Common myeloid progenitor, CD34-positive (primary cell): ENCODE results near the gene C16orf74.

Experiments
- CTCF ChIA-PET: fragments of 350-600 bp; sonication (Branson Sonifier 250); formaldehyde crosslinking; loops from one replicate; lab custom pipeline; 2021; ENCODE audit warnings: antibody characterized with exemption; lab: Charles Lee
- POLR2A ChIA-PET: fragments of 350-600 bp; sonication (Branson Sonifier 250); formaldehyde crosslinking; loops from one replicate; lab custom pipeline; 2021; ENCODE audit warnings: antibody characterized with exemption; lab: Charles Lee
- DNase-seq, 3 donors: peaks; one replicate each; pipeline versions ENCODE4 v3.0.0 to v3.0.0-alpha.2; 2013
- H3K27ac ChIP-seq, 2 experiments: 1 replicate in 1 of 2; 2 replicates in 1 of 2; pipeline ENCODE4 v1.7.0; 2013; ENCODE audit warnings: inconsistent platforms in 2 of 2, low read length in 2 of 2, mild to moderate bottlenecking in 2 of 2, low read depth in 1 of 2, moderate library complexity in 1 of 2; ENCODE audit not compliant: severe bottlenecking in 2 of 2, insufficient read depth in 1 of 2, poor library complexity in 1 of 2
- H3K27me3 ChIP-seq, 5 experiments: replicated peaks in 2 of 5; 1 replicate in 3 of 5; 2 replicates in 2 of 5; pipeline versions ENCODE4 v1.6.1 to v1.7.0; 2013; ENCODE audit warnings: low read length in 4 of 5, mild to moderate bottlenecking in 2 of 5, moderate library complexity in 2 of 5, inconsistent platforms in 1 of 5; ENCODE audit not compliant: insufficient read depth in 5 of 5, control insufficient read depth in 4 of 5
- H3K36me3 ChIP-seq, 4 experiments: 1 replicate in 2 of 4; 2 replicates in 2 of 4; pipeline versions ENCODE4 v1.6.1 to v1.7.0; 2013; ENCODE audit warnings: low read length in 3 of 4, control low read depth in 1 of 4, mild to moderate bottlenecking in 1 of 4; ENCODE audit not compliant: control insufficient read depth in 4 of 4, insufficient read depth in 4 of 4
- H3K4me1 ChIP-seq, 4 experiments: 1 replicate in 3 of 4; 2 replicates in 1 of 4; pipeline versions ENCODE4 v1.6.1 to v1.7.1; 2013; ENCODE audit warnings: low read length in 3 of 4, mild to moderate bottlenecking in 3 of 4, control low read depth in 1 of 4, inconsistent platforms in 1 of 4, moderate library complexity in 1 of 4; ENCODE audit not compliant: control insufficient read depth in 4 of 4, insufficient read depth in 4 of 4; ENCODE audit errors: control extremely low read depth in 1 of 4
- H3K4me3 ChIP-seq, 7 experiments: 1 replicate in 4 of 7; 2 replicates in 3 of 7; pipeline versions ENCODE4 v1.5.1 to v1.7.0; 2013; ENCODE audit warnings: mild to moderate bottlenecking in 7 of 7, low read length in 6 of 7, moderate library complexity in 6 of 7, inconsistent platforms in 2 of 7, low read depth in 2 of 7, control low read depth in 1 of 7; ENCODE audit not compliant: insufficient read depth in 4 of 7, control insufficient read depth in 1 of 7; ENCODE audit errors: extremely low read depth in 1 of 7
- H3K9me3 ChIP-seq, 5 experiments: 1 replicate in 4 of 5; 2 replicates in 1 of 5; pipeline versions ENCODE4 v1.6.1 to v1.7.1; 2013; ENCODE audit warnings: low read length in 4 of 5, mild to moderate bottlenecking in 2 of 5, inconsistent platforms in 1 of 5, low read depth in 1 of 5, moderate library complexity in 1 of 5; ENCODE audit not compliant: control insufficient read depth in 4 of 5, insufficient read depth in 2 of 5; ENCODE audit errors: control extremely low read depth in 1 of 5
- WGBS: methylation state at CpG from one replicate; pipeline ENCODE4 v1.1.5; 2013; ENCODE audit not compliant: insufficient coverage; 5-methylcytosine and 5-hydroxymethylcytosine counted together

The C16orf74 gene

DNA sequence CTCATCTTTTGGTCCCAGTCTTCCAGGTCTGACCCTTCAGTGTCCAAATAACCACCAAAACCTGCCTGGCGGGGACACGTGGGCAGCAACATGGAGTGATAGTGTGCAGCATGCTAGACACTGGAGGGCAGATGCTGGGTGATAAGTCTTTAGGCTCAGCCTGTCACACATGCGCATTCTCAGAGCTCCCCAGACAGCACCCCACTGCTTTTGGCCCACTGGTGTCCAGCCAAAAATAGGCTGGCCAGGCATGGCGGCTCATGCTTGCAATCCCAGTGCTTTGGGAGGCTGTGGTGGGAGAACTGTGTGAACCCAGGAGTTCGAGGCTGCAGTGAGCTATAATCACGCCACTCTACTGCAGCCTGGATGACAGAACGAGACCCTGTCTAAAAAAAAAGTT lies 74.4 kb downstream of the C16orf74 start:
- no peak for DNase-seq
- CTCF ChIA-PET, result interaction anchor here (0.6 to 5.4 kb wide), 9 partner anchors 9 to 255 kb away, joined by 3 to 37 read pairs (median 5); no protein-coding TSS in a partner anchor
- 97% methylated on average over 5 of the region's 7 CpGs for WGBS
- Histone ChIP-seq H3K27me3 (no peaks in the 10 kb centered on the region), H3K9me3 (no peaks in the 10 kb centered on the region), H3K4me3 (no peak overlapping the region), H3K36me3 (peaks cover 23 to 93% (median 68%) of the 10 kb centered on the region in 4 experiments), H3K4me1 (no peaks in the 10 kb centered on the region), H3K27ac (no peak overlapping the region)
- POLR2A ChIA-PET, result no interaction called here

DNA sequence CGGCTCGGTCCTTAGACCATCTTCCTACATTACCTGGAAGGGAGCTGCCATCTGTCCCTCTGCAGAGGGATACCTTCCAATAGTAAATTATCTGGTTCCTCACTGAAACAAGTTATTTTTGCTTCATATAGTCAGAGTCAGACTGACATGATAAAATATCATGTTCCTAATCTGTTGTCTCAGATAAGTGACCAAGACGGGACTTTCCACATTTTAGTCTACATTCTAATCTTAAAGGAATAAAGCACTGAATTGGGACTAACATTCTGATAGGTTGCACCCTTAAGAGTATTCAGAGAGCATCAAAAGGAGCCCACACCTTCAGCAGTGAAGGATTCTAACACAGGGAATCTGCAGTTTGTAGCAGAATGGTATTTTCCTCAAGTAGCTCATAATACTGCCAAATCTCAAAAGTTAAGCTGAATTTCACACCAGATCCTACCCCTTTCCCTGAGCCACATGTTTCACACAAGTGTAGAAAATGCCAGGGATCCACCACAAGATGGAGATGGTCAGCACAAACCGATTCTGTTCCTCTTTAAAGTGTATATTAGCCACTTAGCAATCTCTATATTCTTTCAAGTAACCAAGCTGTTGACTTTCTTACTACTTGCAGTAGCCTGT lies 75.5 kb downstream of the C16orf74 start:
- 40% methylated on average over 3 of the region's 4 CpGs for WGBS
- H3K27me3 ChIP-seq, result no peaks in the 10 kb centered on the region
- H3K36me3 ChIP-seq, result peaks cover 28 to 91% (median 71%) of the 10 kb centered on the region in 4 experiments
- no peak overlapping the region for H3K27ac ChIP-seq
- H3K4me1 ChIP-seq, result no peaks in the 10 kb centered on the region
- POLR2A ChIA-PET, result no interaction called here
- no peak overlapping the region for H3K4me3 ChIP-seq
- CTCF ChIA-PET, result interaction anchor here (0.9 to 5.4 kb wide), 9 partner anchors 9 to 59 kb away, joined by 3 to 37 read pairs (median 4); no protein-coding TSS in a partner anchor
- DNase-seq, result peak; percentile 44 to 59 (median 53)
- no peaks in the 10 kb centered on the region for H3K9me3 ChIP-seq

DNA sequence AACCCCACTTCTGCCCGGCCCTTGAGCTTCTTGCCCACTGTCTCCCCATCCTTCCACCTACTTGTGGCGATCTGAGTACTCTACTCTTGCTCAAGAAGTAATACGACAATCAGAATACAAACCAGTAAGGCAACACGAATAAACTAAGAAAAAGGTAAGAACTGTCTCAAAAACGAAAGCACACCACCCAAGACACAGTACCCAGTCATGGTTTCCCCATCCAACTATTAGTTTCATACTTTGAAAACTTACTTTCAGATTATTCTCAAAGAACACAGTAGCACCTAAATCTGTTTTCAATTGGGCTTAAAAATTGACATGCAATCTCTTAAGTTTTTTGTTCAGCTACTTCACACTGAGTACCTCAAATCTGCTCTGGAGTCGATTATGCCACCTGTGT lies 76.1 kb downstream of the C16orf74 start:
- H3K36me3 ChIP-seq, result peaks cover 23 to 91% (median 72%) of the 10 kb centered on the region in 4 experiments
- POLR2A ChIA-PET, result no interaction called here
- H3K9me3 ChIP-seq, result no peaks in the 10 kb centered on the region
- CTCF ChIA-PET, result interaction anchor here (1.0 to 5.4 kb wide), 7 partner anchors 8 to 52 kb away, joined by 3 to 37 read pairs (median 5); no protein-coding TSS in a partner anchor
- no peak overlapping the region for H3K4me3 ChIP-seq
- 96% methylated on average over 4 of the region's 6 CpGs for WGBS
- H3K4me1 ChIP-seq, result no peaks in the 10 kb centered on the region
- no peak for DNase-seq
- no peak overlapping the region for H3K27ac ChIP-seq
- H3K27me3 ChIP-seq, result no peaks in the 10 kb centered on the region

DNA sequence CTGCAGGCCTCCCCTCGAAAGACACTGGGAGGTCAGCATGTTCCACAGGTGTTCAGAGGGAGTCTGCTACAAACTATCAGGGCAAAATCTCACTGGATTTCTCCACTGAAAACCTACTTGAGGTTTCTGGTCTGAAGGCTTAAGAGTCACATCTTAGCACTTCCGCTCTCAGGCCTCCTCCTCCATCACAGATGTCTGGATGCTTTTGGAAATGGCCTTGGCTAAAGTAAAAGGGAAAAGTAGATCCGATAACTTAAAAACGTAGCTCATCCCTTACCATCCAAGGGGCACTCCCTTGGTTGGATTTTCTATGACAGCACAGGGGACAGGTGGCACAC lies 76.5 kb downstream of the C16orf74 start:
- no peak for DNase-seq
- H3K4me3 ChIP-seq, result no peak overlapping the region
- 96% methylated on average over 4 of the region's 4 CpGs for WGBS
- no peaks in the 10 kb centered on the region for H3K9me3 ChIP-seq
- POLR2A ChIA-PET, result interaction anchor here (0.5 kb wide), 1 partner anchor 135 kb away, joined by 3 read pairs; no protein-coding TSS in a partner anchor
- no peaks in the 10 kb centered on the region for H3K4me1 ChIP-seq
- peaks cover 26 to 92% (median 75%) of the 10 kb centered on the region in 4 experiments for H3K36me3 ChIP-seq
- H3K27me3 ChIP-seq, result no peaks in the 10 kb centered on the region
- CTCF ChIA-PET, result interaction anchor here (1.0 to 5.4 kb wide), 5 partner anchors 8 to 44 kb away, joined by 3 to 37 read pairs (median 14); no protein-coding TSS in a partner anchor
- H3K27ac ChIP-seq, result no peak overlapping the region

DNA sequence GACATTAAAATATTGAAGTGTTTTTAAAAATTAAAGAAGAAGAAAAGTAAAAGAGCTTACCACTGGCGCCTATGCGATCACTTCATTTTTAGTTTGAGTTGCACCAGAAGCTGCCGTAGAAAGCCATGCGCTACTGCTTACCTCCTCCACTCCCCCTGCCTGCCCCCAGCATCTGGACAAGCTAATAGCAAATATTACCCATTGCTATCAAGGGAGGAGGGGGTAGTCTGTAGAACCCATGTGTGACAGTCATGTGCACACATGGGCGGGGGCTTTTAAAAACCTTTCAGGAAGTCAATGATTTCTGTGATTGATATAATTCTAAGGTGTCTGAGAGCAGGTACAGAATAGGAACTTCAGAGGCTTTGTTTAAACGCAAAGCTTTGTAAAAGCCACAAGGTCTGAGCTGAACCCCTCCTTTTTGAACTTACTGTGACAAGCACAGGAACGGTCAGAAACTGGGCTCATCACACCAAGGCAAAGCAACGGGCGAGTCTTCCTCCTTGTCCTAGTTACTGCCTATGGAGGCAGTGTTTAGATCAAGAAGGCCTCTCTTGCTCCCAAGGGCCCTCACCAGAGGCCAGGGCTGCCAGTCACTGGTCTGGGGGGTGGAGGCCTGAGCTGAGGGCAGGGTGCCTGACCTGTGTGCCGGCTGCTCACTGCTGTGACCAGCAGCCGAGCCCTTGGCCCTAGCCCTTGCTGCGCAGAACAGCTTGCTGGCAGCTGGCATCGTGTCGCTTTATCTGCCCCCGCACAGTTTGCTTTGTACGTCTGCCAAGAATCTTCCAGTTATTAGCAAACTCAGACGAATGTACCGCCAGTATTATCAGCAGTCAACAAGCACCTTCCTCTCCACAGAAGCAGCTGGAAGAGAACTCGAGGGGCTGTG lies 77.1 kb downstream of the C16orf74 start:
- WGBS, result 76% methylated on average over 13 of the region's 19 CpGs
- Histone ChIP-seq H3K4me1 (no peaks in the 10 kb centered on the region), H3K36me3 (peaks cover 24 to 92% (median 77%) of the 10 kb centered on the region in 4 experiments), H3K27me3 (no peaks in the 10 kb centered on the region), H3K9me3 (no peaks in the 10 kb centered on the region), H3K27ac (peak overlapping the region in 1 of 2 experiments; percentile 35), H3K4me3 (no peak overlapping the region)
- POLR2A ChIA-PET, result interaction anchor here (0.5 kb wide), 1 partner anchor 135 kb away, joined by 3 read pairs; no protein-coding TSS in a partner anchor
- CTCF ChIA-PET, result interaction anchor here (0.7 to 5.4 kb wide), 7 partner anchors 9 to 86 kb away, joined by 3 to 37 read pairs (median 6); no protein-coding TSS in a partner anchor
- DNase-seq, result peak; percentile 31 to 65 (median 45)

DNA sequence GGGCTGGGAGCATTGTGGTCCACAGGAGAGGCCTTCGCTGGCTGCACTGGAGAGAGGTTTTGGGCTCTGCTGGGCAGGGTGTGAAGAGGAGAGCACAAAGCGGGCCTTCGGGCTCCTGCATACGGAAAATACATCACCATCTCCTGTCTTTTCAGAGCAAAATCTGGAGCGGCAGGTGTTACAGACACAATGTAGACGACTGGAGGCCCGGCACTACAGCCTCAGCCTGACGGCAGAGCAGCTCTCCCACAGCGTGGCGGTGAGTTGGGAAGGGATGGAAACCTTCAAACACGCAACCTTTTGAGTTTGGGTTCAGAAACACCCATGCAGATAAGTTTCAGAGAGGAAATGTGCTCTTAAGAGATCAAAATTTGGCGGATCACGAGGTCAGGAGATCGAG lies 80.1 kb downstream of the C16orf74 start:
- ChIA-PET POLR2A (no interaction called here), CTCF (interaction anchor here (0.6 to 1.1 kb wide), 2 partner anchors 12 to 67 kb away, joined by 3 to 4 read pairs; no protein-coding TSS in a partner anchor)
- no peaks in the 10 kb centered on the region for H3K9me3 ChIP-seq
- H3K27ac ChIP-seq, result no peak overlapping the region
- no peaks in the 10 kb centered on the region for H3K27me3 ChIP-seq
- H3K4me1 ChIP-seq, result no peaks in the 10 kb centered on the region
- no peak for DNase-seq
- 99% methylated on average over 9 of the region's 14 CpGs for WGBS
- H3K4me3 ChIP-seq, result no peak overlapping the region
- H3K36me3 ChIP-seq, result peaks cover 32 to 96% (median 86%) of the 10 kb centered on the region in 4 experiments
